Fibroblast of skin of left quadriceps (primary cell): Measurements from ENCODE around the gene CHRNB2.
"Not testable (repeated sequence)": the region's sequence is repeated elsewhere in the genome, so short reads cannot be mapped to it uniquely, and the experiment has no call there.

Source experiments
- DNase-seq, 2 experiments: peaks; one replicate each; pipeline ENCODE4 v3.0.0-alpha.2; 2013; ENCODE audit warnings: low read depth in 2 of 2

The CHRNB2 gene

GRCh38 chr1:154567386-154568156, at the start of gene CHRNB2:
TSS of gene CHRNB2 (plus strand) at chr1:154567778. CDS start at chr1:154568045, 267 bp downstream.
- no peak for DNase-seq

- no peak for DNase-seq
These were observed 48.0 kb upstream of the CHRNB2 start for GRCh38 chr1:154519591-154519991.

GRCh38 chr1:154520333-154520732, 47.2 kb upstream of the CHRNB2 start:
- DNase-seq, result no peak

- DNase-seq, result no peak
These were observed 45.9 kb upstream of the CHRNB2 start for GRCh38 chr1:154521695-154522094.

- no peak for DNase-seq
These were observed 42.7 kb upstream of the CHRNB2 start for GRCh38 chr1:154524881-154525280.

- DNase-seq, result no peak
These were observed 40.4 kb upstream of the CHRNB2 start for GRCh38 chr1:154527192-154527591.

GRCh38 chr1:154529308-154529707, 38.3 kb upstream of the CHRNB2 start:
- DNase-seq, result no peak

- DNase-seq, result not testable (repeated sequence)
These were observed 35.6 kb upstream of the CHRNB2 start for GRCh38 chr1:154531950-154532349.

GRCh38 chr1:154533952-154534844, 33.4 kb upstream of the CHRNB2 start:
- DNase-seq, result no peak

GRCh38 chr1:154536570-154536969, 31.0 kb upstream of the CHRNB2 start:
- no peak for DNase-seq

- no peak for DNase-seq
These were observed 27.8 kb upstream of the CHRNB2 start for GRCh38 chr1:154539486-154540483.

- no peak for DNase-seq
These were observed 26.3 kb upstream of the CHRNB2 start for GRCh38 chr1:154541231-154541630.

- DNase-seq, result peak in 1 of 2 experiments; percentile 8
These were observed 21.1 kb upstream of the CHRNB2 start for GRCh38 chr1:154546264-154547063.

- DNase-seq, result no peak
These were observed 20.4 kb upstream of the CHRNB2 start for GRCh38 chr1:154547105-154547732.

GRCh38 chr1:154548028-154548427, 19.6 kb upstream of the CHRNB2 start:
- DNase-seq, result no peak

- no peak for DNase-seq
These were observed 18.3 kb upstream of the CHRNB2 start for GRCh38 chr1:154549202-154549770.

- DNase-seq, result no peak
These were observed 17.5 kb upstream of the CHRNB2 start for GRCh38 chr1:154550070-154550469.

- DNase-seq, result no peak
These were observed 16.9 kb upstream of the CHRNB2 start for GRCh38 chr1:154550657-154551056.

GRCh38 chr1:154551474-154551873, 16.1 kb upstream of the CHRNB2 start:
- DNase-seq, result no peak

- no peak for DNase-seq
These were observed 15.5 kb upstream of the CHRNB2 start for GRCh38 chr1:154552036-154552435.
